ENCODE measurements around the gene CD8A.
"Not testable (repeated sequence)": the region's sequence is repeated elsewhere in the genome, so short reads cannot be mapped to it uniquely, and the experiment has no call there.

The CD8A gene

DNA sequence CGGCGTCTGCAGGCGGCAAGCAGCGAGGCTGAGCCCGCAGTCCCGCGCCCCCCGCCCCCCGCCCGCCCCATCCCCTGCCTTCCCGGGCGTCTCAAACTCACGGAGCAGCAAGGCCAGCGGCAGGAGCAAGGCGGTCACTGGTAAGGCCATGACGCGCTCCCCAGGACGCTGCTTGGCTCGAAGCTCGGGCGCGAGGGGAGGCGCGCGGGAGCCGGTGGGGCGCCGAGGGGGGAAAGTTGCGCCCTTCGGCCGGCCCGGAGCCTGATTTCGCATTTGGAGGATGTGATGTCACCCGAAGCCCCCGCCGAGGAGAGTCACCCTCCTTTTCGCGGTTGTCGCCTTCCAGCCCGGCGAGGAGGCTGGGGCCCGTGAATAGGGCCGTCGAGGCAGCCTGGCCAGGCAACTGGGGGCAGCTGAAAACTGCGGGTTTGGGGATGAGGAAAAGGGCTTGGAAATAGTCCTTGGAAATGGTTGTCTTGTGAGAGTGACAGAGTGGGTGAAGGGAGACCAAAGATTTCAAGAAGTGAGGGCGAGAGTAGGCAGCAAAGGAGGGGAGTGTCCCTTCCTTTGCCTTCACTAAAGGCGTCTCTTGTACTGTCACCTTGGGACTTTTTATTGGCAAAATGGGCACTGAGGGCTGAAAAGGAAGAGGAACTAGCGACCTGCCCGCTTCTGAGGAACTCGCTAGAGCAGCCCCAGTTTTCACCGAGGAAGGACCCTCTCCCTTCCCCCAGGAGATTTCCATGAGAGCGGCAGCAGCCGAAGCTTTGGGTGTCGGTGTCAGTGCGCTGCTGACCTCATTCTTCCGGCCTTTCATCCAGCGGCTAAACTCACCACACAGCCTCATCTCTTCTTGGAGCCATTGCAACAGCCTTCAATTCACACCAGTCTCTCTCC lies at the start of gene CD8A:
TSS of gene CD8A (minus strand) at position 238 of the 897 bp plus-strand sequence. CDS start at position 150, 88 bp downstream.
- DNase-seq (ENCODE audit: low read depth): no peak

- not testable (repeated sequence) for DNase-seq (ENCODE audit: low read depth)
Measured at GRCh38 chr2:86839871-86840548, 49.3 kb upstream of the CD8A start.

GRCh38 chr2:86839455-86839854 lies 48.7 kb upstream of the CD8A start:
- DNase-seq (ENCODE audit: low read depth): not testable (repeated sequence)

DNA sequence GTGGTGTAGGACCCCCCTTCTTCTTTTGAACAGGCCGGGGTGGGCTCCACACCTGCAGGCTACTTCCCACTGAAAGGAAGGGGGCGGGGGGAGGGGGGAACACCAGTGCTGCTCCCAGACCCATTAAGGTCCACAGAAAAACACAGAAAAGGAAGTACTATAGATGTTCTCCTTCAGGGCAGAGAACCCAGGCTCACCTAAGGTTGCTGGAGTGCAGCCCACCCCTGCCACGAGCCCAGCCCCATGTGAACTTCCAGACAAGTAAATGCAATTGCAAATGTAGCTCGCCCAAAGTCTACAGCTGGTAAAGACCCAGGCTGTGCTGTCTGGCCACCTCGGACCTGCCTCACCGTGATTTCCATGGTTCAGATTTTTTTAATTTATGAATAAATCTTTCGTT lies 47.0 kb upstream of the CD8A start:
- DNase-seq (ENCODE audit: low read depth): not testable (repeated sequence)

- peak; percentile 58 for DNase-seq (ENCODE audit: low read depth)
Measured at GRCh38 chr2:86836915-86837695, 46.4 kb upstream of the CD8A start.

- not testable (repeated sequence) for DNase-seq (ENCODE audit: low read depth)
Measured at GRCh38 chr2:86835548-86835889, 44.8 kb upstream of the CD8A start.

GRCh38 chr2:86833315-86833714 lies 42.6 kb upstream of the CD8A start:
- no peak for DNase-seq (ENCODE audit: low read depth)

DNA sequence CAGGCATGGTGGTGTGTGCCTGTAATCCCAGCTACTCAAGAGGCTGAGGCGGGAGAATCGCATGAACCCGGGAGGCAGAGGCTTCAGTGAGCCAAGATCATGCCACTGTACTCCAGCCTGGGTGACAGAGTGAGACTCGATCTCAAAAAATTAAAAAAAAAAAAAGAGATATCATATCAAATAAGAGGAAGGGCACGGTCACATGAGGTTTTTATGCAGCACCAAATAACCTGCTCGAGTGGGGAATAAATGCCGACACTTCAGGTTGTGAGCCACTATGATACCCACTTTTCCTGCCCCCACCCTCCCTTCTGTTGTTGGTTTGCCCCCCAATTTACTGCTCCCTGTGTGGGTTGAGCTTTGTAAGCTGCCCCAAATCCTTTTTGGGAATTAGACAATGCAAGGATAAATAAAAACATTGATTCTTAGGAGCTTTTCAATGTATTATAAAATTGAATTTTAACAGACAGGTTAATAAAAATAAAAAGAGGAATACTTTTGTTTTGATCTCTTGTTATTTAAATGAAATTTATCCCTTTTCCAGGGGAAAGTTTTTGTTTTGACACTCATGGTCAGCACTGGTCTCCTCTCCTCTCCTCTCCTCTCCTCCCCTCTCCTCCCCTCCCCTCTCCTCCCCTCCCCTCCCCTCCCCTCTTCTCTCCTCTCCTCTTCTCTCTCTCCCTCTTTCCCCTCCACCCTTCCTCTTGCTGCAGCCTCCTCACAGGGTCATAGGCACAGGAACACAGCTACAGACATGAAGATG lies 41.8 kb upstream of the CD8A start:
- DNase-seq (ENCODE audit: low read depth): no peak

DNA sequence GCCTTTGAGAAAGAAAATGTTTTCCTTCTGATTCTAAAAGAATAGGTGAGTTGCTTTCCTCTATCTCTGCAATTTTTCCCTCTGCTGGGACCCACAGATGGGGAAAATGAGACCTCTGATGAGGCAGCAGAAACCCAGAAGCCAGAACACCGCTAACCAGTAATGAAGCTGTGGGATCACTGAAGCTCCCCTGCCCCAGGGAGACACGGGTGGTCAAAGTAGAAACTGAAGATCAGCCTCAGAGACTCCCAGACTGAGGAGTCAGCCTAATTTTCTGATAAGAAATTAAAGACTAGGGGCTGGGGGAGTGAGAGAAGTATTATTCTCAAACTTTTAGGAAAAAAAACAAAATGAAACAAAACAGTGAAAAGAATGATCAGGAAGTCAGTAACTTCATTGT lies 40.8 kb upstream of the CD8A start:
- DNase-seq (ENCODE audit: low read depth): no peak

GRCh38 chr2:86826951-86827350 lies 36.2 kb upstream of the CD8A start:
- DNase-seq (ENCODE audit: low read depth): no peak

GRCh38 chr2:86825693-86826381 lies 35.1 kb upstream of the CD8A start:
- DNase-seq (ENCODE audit: low read depth): no peak

- no peak for DNase-seq (ENCODE audit: low read depth)
Measured at GRCh38 chr2:86825036-86825692, 34.5 kb upstream of the CD8A start.

DNA sequence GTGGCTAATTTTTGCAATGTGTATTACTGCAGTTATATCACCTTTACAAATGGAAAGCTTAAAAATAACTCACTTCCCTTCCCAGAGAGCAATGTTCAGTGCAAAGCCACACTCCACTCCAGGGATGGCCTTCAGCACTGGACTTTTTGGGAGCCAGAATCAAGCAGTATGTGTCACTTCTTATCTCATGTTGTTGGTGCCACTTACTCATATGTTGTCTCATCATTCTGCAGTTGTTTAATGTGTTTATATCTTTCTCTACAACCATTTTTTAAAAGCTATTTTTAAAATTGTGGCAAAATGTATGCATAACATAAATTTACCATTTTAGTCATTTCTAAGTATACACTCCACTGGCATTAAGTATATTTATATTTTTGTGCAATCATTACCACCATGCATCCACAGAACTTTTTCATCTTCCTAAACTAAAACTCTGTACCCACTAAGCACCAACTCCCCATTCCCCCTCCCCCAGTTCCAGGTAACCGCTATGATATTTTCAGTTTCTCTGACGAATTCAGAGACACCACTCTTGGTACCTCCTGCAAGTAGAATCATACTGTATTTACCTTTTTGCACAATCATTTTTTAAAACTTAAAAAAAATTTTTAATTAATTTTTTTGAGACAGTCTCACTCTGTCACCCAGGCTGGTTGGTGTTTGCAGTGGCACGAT lies 32.1 kb upstream of the CD8A start:
- DNase-seq (ENCODE audit: low read depth): no peak

- DNase-seq (ENCODE audit: low read depth): no peak
Measured at GRCh38 chr2:86821842-86822241, 31.1 kb upstream of the CD8A start.

GRCh38 chr2:86821306-86821705 lies 30.6 kb upstream of the CD8A start:
- no peak for DNase-seq (ENCODE audit: low read depth)

GRCh38 chr2:86818957-86819356 lies 28.2 kb upstream of the CD8A start:
- no peak for DNase-seq (ENCODE audit: low read depth)

GRCh38 chr2:86818114-86818801 lies 27.5 kb upstream of the CD8A start:
- no peak for DNase-seq (ENCODE audit: low read depth)

DNA sequence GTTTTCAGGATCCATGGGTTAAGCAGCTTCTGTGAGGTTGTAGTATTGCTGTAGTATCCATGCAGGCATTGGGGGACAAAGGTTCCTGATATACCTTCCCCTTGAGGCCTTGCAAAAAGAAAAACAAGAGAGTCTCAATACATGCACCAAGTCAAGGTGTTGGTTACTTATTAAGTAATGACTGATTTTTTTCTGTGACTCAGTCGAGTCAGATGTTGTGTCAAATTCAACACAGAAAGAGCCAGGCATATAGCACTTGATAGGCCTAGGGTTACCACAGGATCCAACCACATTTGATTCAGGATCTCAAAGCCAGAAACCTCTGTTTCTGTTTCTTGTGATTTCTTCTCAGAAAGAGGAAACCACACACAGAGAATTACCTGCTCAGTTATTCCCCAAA lies 24.9 kb upstream of the CD8A start:
- DNase-seq (ENCODE audit: low read depth): no peak

DNA sequence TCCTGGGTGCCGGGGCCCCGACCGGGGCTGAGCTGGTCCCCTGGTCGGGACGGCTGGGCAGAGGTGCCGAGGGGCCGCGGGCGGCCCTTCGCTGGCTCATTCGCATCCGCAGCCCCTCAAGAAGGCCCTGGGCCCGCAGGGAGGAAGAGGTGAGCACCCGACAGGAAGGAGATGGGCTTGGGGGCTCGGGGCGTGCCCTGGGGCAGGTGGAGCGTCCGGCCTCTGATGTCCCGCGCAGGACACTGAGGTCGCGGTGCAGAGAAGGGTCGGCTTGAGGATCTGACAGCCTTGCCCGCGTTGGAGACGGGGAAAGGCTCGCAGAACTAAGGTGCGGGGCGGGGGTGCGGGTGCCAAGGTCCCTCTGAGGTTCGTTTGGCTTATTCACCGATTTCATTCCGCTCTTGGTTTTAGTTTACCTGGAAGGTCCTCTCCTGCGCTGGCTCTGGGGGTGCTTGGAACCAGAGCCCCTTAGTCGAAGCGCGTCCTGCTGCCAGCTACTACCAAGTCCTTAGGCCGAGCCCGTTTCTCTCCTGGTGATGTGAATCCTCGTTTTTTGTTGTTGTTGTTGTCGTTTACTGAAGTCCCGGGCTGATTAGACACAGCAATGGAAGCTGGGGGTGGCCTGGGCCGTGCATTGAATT lies 18.9 kb upstream of the CD8A start:
- DNase-seq (ENCODE audit: low read depth): no peak

Data from activated T-cell treated with anti-CD3 and anti-CD28 coated beads for 24 hours (primary cell).